ENCODE data around the gene DBP. TPM values are rescaled to one million over a fixed set of nuclear protein-coding genes. Genes with fewer than 3 reads are reported as not detected.

DBP gene
- total RNA-seq, 1 donor, result 28.2 TPM

DNA sequence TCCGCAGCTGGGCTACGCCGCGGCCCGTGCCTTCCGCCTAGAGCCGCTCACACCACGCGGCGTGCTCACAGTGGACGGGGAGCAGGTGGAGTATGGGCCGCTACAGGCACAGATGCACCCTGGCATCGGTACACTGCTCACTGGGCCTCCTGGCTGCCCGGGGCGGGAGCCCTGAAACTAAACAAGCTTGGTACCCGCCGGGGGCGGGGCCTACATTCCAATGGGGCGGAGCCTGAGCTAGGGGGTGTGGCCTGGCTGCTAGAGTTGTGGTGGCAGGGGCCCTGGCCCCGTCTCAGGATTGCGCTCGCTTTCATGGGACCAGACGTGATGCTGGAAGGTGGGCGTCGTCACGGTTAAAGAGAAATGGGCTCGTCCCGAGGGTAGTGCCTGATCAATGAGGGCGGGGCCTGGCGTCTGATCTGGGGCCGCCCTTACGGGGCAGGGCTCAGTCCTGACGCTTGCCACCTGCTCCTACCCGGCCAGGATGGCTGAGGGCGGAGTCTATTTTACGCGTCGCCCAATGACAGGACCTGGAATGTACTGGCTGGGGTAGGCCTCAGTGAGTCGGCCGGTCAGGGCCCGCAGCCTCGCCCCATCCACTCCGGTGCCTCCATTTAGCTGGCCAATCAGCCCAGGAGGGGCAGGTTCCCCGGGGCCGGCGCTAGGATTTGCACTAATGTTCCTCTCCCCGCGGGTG is 7.4 kb downstream of the DBP start:
- Histone ChIP-seq H3K4me1 (ENCODE audit: insufficient read depth, low read length) (peaks cover 47% of the 10 kb centered on the region), H3K9me3 (ENCODE audit: low read depth, low read length) (no peaks in the 10 kb centered on the region), H3K4me3 (ENCODE audit: low read length) (no peak overlapping the region), H3K27me3 (ENCODE audit: insufficient read depth, low read length) (no peaks in the 10 kb centered on the region)

DNA sequence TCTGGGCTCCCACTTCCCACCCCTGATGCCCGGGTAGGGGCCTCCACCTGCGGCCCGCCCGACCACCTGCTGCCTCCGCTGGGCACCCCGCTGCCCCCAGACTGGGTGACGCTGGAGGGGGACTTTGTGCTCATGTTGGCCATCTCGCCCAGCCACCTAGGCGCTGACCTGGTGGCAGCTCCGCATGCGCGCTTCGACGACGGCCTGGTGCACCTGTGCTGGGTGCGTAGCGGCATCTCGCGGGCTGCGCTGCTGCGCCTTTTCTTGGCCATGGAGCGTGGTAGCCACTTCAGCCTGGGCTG is 7.9 kb downstream of the DBP start:
- Histone ChIP-seq H3K9me3 (ENCODE audit: low read depth, low read length) (no peaks in the 10 kb centered on the region), H3K4me3 (ENCODE audit: low read length) (no peak overlapping the region), H3K27me3 (ENCODE audit: insufficient read depth, low read length) (no peaks in the 10 kb centered on the region), H3K4me1 (ENCODE audit: insufficient read depth, low read length) (peaks cover 46% of the 10 kb centered on the region)

DNA sequence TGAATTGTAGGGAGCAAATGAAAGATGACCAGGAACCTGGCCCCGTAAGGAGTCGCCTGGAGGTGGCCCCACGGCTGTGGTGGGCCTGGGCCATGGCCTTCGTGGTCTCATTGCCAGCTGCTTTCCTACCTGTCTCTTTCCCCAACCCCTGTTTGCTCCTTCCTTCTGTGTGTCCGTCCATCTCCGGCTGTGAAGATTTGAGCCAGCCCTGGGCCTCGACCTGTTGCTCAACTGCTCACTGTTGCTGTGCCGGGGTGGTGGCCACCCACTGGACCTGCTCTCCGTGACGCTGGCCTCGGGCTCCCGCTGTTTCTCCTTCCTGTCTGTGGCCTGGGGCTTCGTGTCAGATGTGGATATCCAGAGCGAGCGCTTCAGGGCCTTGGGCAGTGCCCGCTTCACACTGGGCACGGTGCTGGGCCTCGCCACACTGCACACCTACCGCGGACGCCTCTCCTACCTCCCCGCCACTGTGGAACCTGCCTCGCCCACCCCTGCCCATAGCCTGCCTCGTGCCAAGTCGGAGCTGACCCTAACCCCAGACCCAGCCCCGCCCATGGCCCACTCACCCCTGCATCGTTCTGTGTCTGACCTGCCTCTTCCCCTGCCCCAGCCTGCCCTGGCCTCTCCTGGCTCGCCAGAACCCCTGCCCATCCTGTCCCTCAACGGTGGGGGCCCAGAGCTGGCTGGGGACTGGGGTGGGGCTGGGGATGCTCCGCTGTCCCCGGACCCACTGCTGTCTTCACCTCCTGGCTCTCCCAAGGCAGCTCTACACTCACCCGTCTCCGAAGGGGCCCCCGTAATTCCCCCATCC is 8.5 kb downstream of the DBP start:
- Histone ChIP-seq H3K9me3 (ENCODE audit: low read depth, low read length) (no peaks in the 10 kb centered on the region), H3K4me3 (ENCODE audit: low read length) (no peak overlapping the region), H3K27me3 (ENCODE audit: insufficient read depth, low read length) (no peaks in the 10 kb centered on the region), H3K4me1 (ENCODE audit: insufficient read depth, low read length) (peaks cover 45% of the 10 kb centered on the region)

DNA sequence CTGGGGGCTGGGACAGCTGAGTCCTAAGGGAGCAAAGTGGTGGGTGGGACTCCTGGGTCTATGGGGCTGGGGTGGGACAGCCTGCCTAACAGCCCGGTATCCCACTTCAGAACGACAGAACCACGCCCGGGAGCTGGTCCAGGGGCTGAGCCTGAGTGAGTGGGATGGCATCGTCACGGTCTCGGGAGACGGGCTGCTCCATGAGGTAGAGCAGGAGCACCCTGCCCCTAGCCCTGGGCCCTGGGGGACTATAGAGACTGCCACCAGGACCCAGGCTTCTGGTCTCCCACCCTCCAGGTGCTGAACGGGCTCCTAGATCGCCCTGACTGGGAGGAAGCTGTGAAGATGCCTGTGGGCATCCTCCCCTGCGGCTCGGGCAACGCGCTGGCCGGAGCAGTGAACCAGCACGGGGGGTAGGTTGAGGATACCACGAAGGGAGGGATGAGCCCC is 9.3 kb downstream of the DBP start:
- Histone ChIP-seq H3K4me3 (ENCODE audit: low read length) (no peak overlapping the region), H3K4me1 (ENCODE audit: insufficient read depth, low read length) (peaks cover 45% of the 10 kb centered on the region), H3K9me3 (ENCODE audit: low read depth, low read length) (no peaks in the 10 kb centered on the region), H3K27me3 (ENCODE audit: insufficient read depth, low read length) (no peaks in the 10 kb centered on the region)

DNA sequence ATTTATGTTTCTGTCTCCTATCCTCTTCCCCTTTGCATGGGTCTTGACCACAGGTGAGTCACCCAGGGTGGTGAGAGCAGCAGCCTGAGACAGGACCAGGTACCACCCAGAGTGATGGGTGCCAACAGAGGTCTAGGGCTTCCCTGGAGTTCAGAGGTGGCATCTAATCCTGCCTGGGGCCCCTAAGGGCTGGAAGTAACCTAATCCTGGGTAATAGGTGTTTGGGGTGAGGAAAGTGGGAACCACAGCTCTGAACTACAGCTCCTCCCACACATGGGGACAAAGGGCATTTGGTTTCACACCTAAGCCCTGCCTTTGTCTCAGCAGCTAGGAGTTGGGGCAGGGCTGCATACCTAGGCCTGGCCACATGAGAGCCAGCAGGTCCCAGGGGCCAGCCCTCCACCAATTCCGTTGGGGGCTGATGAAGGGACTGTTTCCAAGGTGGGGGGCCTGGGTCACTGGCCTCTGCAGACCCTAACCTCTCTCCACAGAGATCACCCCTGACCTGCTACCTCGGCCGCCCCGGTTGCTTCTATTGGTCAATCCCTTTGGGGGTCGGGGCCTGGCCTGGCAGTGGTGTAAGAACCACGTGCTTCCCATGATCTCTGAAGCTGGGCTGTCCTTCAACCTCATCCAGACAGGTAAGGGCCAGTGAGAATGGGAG is 9.8 kb downstream of the DBP start:
- Histone ChIP-seq H3K27me3 (ENCODE audit: insufficient read depth, low read length) (no peaks in the 10 kb centered on the region), H3K4me3 (ENCODE audit: low read length) (no peak overlapping the region), H3K9me3 (ENCODE audit: low read depth, low read length) (no peaks in the 10 kb centered on the region), H3K4me1 (ENCODE audit: insufficient read depth, low read length) (peaks cover 45% of the 10 kb centered on the region)

DNA sequence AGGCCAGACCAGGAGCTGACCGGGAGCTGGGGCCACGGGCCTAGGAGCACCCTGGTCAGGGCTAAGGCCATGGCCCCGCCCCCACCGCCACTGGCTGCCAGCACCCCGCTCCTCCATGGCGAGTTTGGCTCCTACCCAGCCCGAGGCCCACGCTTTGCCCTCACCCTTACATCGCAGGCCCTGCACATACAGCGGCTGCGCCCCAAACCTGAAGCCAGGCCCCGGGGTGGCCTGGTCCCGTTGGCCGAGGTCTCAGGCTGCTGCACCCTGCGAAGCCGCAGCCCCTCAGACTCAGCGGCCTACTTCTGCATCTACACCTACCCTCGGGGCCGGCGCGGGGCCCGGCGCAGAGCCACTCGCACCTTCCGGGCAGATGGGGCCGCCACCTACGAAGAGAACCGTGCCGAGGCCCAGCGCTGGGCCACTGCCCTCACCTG is 11.3 kb downstream of the DBP start:
- peaks cover 47% of the 10 kb centered on the region for H3K4me1 ChIP-seq (ENCODE audit: insufficient read depth, low read length)
- no peaks in the 10 kb centered on the region for H3K27me3 ChIP-seq (ENCODE audit: insufficient read depth, low read length)
- no peak overlapping the region for H3K4me3 ChIP-seq (ENCODE audit: low read length)
- no peaks in the 10 kb centered on the region for H3K9me3 ChIP-seq (ENCODE audit: low read depth, low read length)

DNA sequence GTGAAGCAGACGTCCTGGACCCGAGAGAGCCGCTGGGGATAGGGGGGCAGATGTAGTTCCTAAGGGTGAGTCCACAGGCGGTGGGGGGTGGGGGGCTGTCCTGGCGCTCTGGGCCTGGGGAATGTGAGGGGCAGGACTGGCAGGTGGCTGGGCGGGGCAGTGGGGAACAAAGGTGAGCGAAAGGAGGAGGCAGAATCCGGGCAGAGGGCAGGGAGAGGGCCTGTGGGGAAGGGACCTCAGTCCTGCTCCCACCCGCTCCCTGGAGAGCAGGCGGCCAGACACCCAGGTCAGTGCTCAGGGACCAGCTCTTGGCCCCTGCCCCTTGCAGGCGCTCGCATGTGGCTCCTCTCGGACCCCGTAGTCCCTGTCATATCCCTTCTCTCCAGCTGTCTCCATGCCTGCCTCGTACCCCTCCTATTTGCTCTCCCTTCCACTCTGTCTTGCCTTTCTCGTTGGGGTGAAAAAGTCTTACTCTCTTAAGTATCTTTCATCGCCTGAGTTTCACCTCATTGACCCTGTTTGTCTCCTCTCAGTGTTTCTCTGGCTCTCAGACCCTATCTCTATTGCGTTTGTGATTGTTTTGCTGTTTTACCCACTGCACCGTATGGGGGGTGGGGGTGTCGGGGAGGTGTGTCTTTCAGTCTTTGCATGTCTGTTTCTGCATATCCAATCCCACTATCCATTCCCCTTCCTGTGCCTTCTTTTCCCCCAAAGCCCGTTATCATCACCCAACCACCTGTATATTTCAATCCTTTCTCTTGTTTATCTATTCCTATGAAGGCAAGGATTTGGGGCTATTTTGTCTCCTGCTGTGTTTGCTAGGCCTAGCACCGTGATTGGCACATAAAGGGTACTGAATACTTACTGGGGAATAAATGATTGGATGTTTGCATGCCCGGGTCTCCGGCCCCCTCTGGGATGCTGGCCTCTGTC is 12.1 kb downstream of the DBP start:
- Histone ChIP-seq H3K4me1 (ENCODE audit: insufficient read depth, low read length) (peaks cover 45% of the 10 kb centered on the region), H3K27me3 (ENCODE audit: insufficient read depth, low read length) (no peaks in the 10 kb centered on the region), H3K9me3 (ENCODE audit: low read depth, low read length) (no peaks in the 10 kb centered on the region), H3K4me3 (ENCODE audit: low read length) (no peak overlapping the region)

DNA sequence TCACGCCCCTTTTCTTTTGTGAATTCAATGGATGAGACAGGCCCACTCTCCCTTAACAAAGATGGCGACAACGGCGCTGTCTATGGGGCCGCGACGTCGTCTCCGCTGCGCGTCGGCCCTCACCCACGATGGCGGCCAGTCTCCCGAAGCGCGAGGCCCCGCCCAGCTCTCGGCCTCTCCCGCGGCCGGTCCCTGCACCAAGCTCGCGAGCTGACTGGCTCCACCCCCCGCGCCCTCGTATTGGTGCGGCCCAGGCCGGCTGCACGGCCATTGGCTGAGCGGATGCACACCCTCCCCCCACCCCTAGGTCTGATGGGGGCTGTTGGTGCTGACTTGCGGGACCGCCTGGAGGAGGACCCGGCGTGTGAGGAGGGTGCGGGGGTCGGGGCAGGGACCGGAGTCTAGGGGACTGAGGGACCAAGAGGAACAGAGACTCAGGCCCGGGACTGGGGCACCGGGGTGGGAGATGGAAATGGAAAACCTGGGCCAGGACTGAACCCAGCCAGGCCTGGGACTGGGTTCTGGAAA is 13.0 kb downstream of the DBP start:
- no peaks in the 10 kb centered on the region for H3K9me3 ChIP-seq (ENCODE audit: low read depth, low read length)
- H3K27me3 ChIP-seq (ENCODE audit: insufficient read depth, low read length), result no peaks in the 10 kb centered on the region
- H3K4me1 ChIP-seq (ENCODE audit: insufficient read depth, low read length), result peaks cover 49% of the 10 kb centered on the region
- peak overlapping the region; percentile 22 for H3K4me3 ChIP-seq (ENCODE audit: low read length)

DNA sequence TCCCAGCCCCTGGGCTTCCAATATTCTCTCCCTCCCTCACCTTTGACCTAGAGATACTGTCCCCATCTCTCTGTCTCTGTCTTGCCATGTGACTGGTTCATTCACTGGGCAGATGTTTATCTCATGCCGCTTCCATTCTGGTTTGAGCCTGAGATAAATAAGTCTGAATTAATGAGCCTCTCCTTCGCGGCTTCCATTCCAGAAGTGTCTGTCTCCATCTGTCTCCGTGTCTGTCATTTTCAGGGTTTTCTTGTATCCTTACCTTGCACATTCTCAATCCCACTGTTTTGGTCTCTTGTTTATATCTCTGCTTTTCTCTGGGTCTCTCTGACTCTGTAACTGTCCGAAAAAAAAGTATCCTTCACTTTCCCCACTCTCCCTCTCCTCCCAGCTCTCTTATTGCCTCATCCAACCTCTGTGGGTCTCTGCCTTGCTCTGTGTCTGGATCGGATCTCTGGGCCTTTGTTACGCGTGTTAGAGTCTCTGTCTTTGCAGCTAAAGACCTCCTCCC is 13.6 kb downstream of the DBP start:
- no peaks in the 10 kb centered on the region for H3K27me3 ChIP-seq (ENCODE audit: insufficient read depth, low read length)
- no peaks in the 10 kb centered on the region for H3K9me3 ChIP-seq (ENCODE audit: low read depth, low read length)
- H3K4me1 ChIP-seq (ENCODE audit: insufficient read depth, low read length), result peaks cover 49% of the 10 kb centered on the region
- peak overlapping the region; percentile 12 for H3K4me3 ChIP-seq (ENCODE audit: low read length)

DNA sequence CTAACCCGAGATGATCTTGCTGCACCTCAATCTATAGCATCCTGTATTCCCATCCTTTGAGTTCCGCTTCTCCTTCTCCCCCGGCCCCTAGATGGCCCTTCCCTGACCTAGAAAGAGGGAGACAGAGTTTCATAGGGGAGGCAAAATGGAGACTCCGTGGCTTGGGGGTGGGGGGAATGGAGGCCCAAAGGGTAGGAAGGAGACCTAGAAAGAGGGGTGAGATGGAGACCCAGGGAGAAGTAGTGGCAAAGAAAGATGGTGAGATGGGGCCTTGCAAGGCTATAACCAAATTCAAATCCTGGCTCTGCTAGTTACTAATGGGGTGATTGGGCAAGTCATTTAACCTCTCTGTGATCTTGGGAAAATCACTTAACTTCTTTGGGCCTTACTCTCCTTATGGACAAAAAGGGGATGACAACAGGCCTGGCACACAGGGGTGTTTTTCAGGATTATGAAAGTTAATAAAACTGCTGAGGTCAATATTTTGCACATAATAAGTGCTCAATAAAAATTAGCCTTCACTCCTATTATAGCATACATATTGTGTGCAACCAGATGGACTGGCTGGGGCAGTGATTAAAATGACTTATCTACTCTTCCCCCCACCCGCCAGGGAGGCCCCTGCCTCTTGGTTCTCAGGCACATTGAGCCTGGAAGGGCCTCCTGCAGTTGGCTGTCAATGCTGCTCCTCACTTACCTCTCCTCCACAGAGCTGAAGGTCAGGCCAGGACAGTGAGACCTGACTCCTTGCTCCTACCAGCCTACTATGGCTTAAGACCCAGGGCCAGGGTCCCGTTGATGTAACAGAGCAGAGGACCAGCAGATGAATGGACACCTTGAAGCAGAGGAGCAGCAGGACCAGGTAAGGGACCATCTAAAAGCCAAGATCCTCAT is 17.2 kb downstream of the DBP start:
- H3K4me1 ChIP-seq (ENCODE audit: insufficient read depth, low read length), result peaks cover 71% of the 10 kb centered on the region
- H3K9me3 ChIP-seq (ENCODE audit: low read depth, low read length), result no peaks in the 10 kb centered on the region
- H3K4me3 ChIP-seq (ENCODE audit: low read length), result peak overlapping the region; percentile 99
- no peaks in the 10 kb centered on the region for H3K27me3 ChIP-seq (ENCODE audit: insufficient read depth, low read length)

DNA sequence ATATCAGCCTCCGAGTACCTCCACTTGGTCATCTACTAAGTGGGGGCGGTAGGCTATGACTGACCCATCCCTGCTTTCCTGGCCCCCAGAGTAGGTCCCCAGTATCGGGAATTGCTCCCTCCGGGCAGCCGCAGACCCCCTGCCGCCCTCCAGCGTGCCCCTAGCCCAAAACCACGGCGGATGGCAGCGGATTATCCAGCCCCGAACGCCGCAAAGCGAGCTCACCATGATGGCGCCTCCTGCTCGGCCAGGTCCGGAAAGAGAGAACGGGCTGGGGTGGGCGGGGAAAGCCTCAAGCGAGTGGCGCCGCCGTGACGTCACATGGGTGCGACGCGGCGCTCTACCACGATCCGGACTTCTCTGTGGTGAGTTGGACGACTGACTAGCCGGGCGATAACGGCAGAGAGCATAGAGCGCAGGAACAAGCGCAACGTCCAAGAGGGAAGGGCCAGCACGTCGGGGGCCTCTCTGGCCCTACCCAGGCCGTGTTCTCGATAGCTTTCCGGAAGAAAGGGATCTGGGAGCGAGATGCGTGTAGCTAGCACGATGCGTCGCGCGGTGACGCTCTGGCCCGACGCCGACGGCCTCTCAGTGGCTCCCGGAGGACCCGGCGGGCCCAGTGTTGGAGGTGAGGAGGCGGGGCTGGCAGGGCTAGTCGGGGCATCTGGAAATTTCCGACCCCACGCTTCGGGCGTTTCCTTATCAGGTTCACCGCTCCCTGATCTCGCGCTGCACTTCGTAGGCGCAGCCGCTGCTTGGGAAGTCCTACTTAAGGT is 18.1 kb downstream of the DBP start, which contains the start of the genes RPL18 and SPHK2:
TSS of gene RPL18 (minus strand) at position 263 of the 776 bp plus-strand sequence. CDS start at position 228, 35 bp downstream.
TSS of gene SPHK2 (plus strand) at position 591 of the 776 bp plus-strand sequence. CDS start 1,009 bp downstream, outside the sequence.
- Histone ChIP-seq H3K27me3 (ENCODE audit: insufficient read depth, low read length) (no peaks in the 10 kb centered on the region), H3K9me3 (ENCODE audit: low read depth, low read length) (no peaks in the 10 kb centered on the region), H3K4me1 (ENCODE audit: insufficient read depth, low read length) (peaks cover 65% of the 10 kb centered on the region), H3K4me3 (ENCODE audit: low read length) (peak within 1 kb of the TSS; percentile 99)

DNA sequence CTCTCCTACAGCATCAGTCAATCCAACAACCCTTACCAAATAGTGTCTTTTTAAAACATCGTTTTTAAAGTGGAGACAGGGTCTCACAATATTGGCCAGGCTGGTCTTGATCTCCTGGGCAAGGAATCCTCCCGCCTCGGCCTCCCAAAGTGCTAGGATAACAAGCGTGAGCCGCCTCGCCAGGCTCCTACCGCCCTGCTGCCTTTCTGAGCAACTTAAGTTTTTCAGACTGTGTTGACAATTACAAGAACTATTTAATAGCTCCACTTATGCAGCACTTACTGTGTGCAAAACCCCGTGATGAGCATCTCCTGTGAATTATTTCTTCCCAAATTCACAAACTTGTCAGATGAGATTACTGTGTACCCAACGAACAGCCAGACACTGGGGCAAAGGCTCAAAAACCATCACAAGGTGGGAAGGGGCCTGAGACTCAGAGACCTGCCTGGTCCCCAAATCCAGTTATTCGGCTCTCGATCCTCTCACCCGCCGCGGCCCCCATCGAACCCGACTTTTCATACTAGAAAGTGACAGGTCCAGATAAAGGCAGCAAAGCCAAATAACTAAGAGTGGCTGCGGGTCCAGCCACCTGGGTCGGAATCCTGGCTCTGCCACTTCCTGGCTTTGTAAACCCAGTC is 18.8 kb downstream of the DBP start:
- Histone ChIP-seq H3K27me3 (ENCODE audit: insufficient read depth, low read length) (no peaks in the 10 kb centered on the region), H3K9me3 (ENCODE audit: low read depth, low read length) (no peaks in the 10 kb centered on the region), H3K4me1 (ENCODE audit: insufficient read depth, low read length) (peaks cover 60% of the 10 kb centered on the region), H3K4me3 (ENCODE audit: low read length) (peak overlapping the region; percentile 99)
